Thymus (tissue), 11 donors: Measurements from ENCODE around the gene CRACDL. TPM values are rescaled to one million over a fixed set of nuclear protein-coding genes. Genes with fewer than 3 reads are reported as not detected.

Source experiments
- DNase-seq, 9 donors: peaks; one replicate each; pipeline ENCODE4 v3.0.0-alpha.2; 2013; ENCODE audit warnings: low spot score in 9 of 9, low read depth in 6 of 9, missing footprints in 1 of 9
- H3K27ac ChIP-seq, 2 donors: one replicate each; pipeline ENCODE4 v1.5.1; 2013; ENCODE audit warnings: control low read depth in 1 of 2, low read depth in 1 of 2, low read length in 1 of 2, mild to moderate bottlenecking in 1 of 2, moderate library complexity in 1 of 2
- H3K27me3 ChIP-seq, 2 donors: one replicate each; pipeline ENCODE4 v1.5.1; 2013; ENCODE audit warnings: low read length in 1 of 2; ENCODE audit not compliant: control insufficient read depth in 2 of 2, insufficient read depth in 1 of 2
- H3K36me3 ChIP-seq, 2 donors: one replicate each; pipeline ENCODE4 v1.5.1; 2013; ENCODE audit warnings: low read length in 1 of 2, mild to moderate bottlenecking in 1 of 2, moderate library complexity in 1 of 2; ENCODE audit not compliant: control insufficient read depth in 2 of 2, insufficient read depth in 2 of 2
- H3K4me1 ChIP-seq, 2 donors: one replicate each; pipeline ENCODE4 v1.5.1; 2013; ENCODE audit warnings: low read length in 2 of 2; ENCODE audit not compliant: control insufficient read depth in 2 of 2, insufficient read depth in 2 of 2
- H3K4me3 ChIP-seq, 2 donors: one replicate each; pipeline ENCODE4 v1.5.1; 2013; ENCODE audit warnings: low read length in 2 of 2, control low read depth in 1 of 2, mild to moderate bottlenecking in 1 of 2
- H3K9me3 ChIP-seq, 2 donors: one replicate each; pipeline ENCODE4 v1.5.1; 2013; ENCODE audit warnings: low read length in 1 of 2, mild to moderate bottlenecking in 1 of 2; ENCODE audit not compliant: control insufficient read depth in 2 of 2, insufficient read depth in 1 of 2
- WGBS: extraction: QIAGEN DNeasy Blood & Tissue Kit; methylation state at CpG from one replicate; pipeline ENCODE4 v1.1.7; 2013; 5-methylcytosine and 5-hydroxymethylcytosine counted together
- polyA plus RNA-seq: library from polyadenylated mRNA; stranded (reverse); fragments of 200-250 nt; gene quantifications from one replicate; pipeline ENCODE4 v1.2.3, GENCODE V29; 2013
- total RNA-seq: library from RNA; stranded (reverse); fragments of 120-200 nt; gene quantifications from one replicate; pipeline ENCODE4 v1.2.4, GENCODE V29; 2013
- donor health status: healthy.

Gene CRACDL
- total and polyA plus RNA-seq, 2 donors, result 1.9 to 3.6 TPM

- Histone ChIP-seq H3K4me1 (peaks cover 13 to 50% of the 10 kb centered on the region in 2 donors), H3K27me3 (no peaks in the 10 kb centered on the region), H3K4me3 (no peak overlapping the region), H3K9me3 (peaks cover 0 to 4% of the 10 kb centered on the region in 2 donors), H3K36me3 (no peaks in the 10 kb centered on the region), H3K27ac (peak overlapping the region in 1 of 2 donors; percentile 26)
- WGBS, result 91% methylated on average over 19 of the region's 19 CpGs
- DNase-seq, result peak in 1 of 9 donors; percentile 33
These were observed 139.1 kb downstream of the CRACDL start for GRCh38 chr2:98796775-98797544.

GRCh38 chr2:98795891-98796676, 139.9 kb downstream of the CRACDL start:
- peaks cover 9 to 41% of the 10 kb centered on the region in 2 donors for H3K4me1 ChIP-seq
- no peaks in the 10 kb centered on the region for H3K27me3 ChIP-seq
- H3K4me3 ChIP-seq, result no peak overlapping the region
- no peak overlapping the region for H3K27ac ChIP-seq
- 63% methylated on average over 14 of the region's 14 CpGs for WGBS
- H3K9me3 ChIP-seq, result peaks cover 0 to 4% of the 10 kb centered on the region in 2 donors
- H3K36me3 ChIP-seq, result no peaks in the 10 kb centered on the region
- DNase-seq, result peak in 1 of 9 donors; percentile 37

- no peaks in the 10 kb centered on the region for H3K27me3 ChIP-seq
- WGBS, result 92% methylated on average over 11 of the region's 11 CpGs
- H3K4me3 ChIP-seq, result no peak overlapping the region
- no peak for DNase-seq
- no peak overlapping the region for H3K27ac ChIP-seq
- H3K9me3 ChIP-seq, result peaks cover 0 to 4% of the 10 kb centered on the region in 2 donors
- peaks cover 4 to 30% of the 10 kb centered on the region in 2 donors for H3K4me1 ChIP-seq
- H3K36me3 ChIP-seq, result no peaks in the 10 kb centered on the region
These were observed 141.9 kb downstream of the CRACDL start for GRCh38 chr2:98793897-98794830.

- no peak for DNase-seq
- no peaks in the 10 kb centered on the region for H3K27me3 ChIP-seq
- H3K4me1 ChIP-seq, result peaks cover 4 to 31% of the 10 kb centered on the region in 2 donors
- no peak overlapping the region for H3K4me3 ChIP-seq
- 96% methylated on average over 5 of the region's 5 CpGs for WGBS
- peaks cover 0 to 4% of the 10 kb centered on the region in 2 donors for H3K9me3 ChIP-seq
- H3K27ac ChIP-seq, result no peak overlapping the region
- no peaks in the 10 kb centered on the region for H3K36me3 ChIP-seq
These were observed 142.8 kb downstream of the CRACDL start for GRCh38 chr2:98793275-98793674.

- Histone ChIP-seq H3K4me3 (no peak overlapping the region), H3K36me3 (no peaks in the 10 kb centered on the region), H3K27me3 (no peaks in the 10 kb centered on the region), H3K27ac (no peak overlapping the region), H3K4me1 (peaks cover 0 to 25% of the 10 kb centered on the region in 2 donors), H3K9me3 (no peaks in the 10 kb centered on the region)
- WGBS, result 98% methylated on average over 6 of the region's 6 CpGs
- no peak for DNase-seq
These were observed 145.8 kb downstream of the CRACDL start for GRCh38 chr2:98790221-98790620.

GRCh38 chr2:98787700-98788099, 148.3 kb downstream of the CRACDL start:
- Histone ChIP-seq H3K4me3 (no peak overlapping the region), H3K27me3 (no peaks in the 10 kb centered on the region), H3K9me3 (peaks cover 0 to 2% of the 10 kb centered on the region in 2 donors), H3K36me3 (no peaks in the 10 kb centered on the region), H3K27ac (no peak overlapping the region), H3K4me1 (peaks cover 0 to 25% of the 10 kb centered on the region in 2 donors)
- no peak for DNase-seq
- 94% methylated on average over 8 of the region's 8 CpGs for WGBS

- peaks cover 0 to 25% of the 10 kb centered on the region in 2 donors for H3K4me1 ChIP-seq
- H3K27ac ChIP-seq, result no peak overlapping the region
- WGBS, result 98% methylated on average over 6 of the region's 6 CpGs
- H3K9me3 ChIP-seq, result peaks cover 0 to 3% of the 10 kb centered on the region in 2 donors
- no peaks in the 10 kb centered on the region for H3K36me3 ChIP-seq
- H3K27me3 ChIP-seq, result no peaks in the 10 kb centered on the region
- DNase-seq, result no peak
- H3K4me3 ChIP-seq, result no peak overlapping the region
These were observed 149.8 kb downstream of the CRACDL start for GRCh38 chr2:98786179-98786578.

GRCh38 chr2:98782570-98782969, 153.5 kb downstream of the CRACDL start:
- DNase-seq, result no peak
- H3K4me3 ChIP-seq, result no peak overlapping the region
- H3K27me3 ChIP-seq, result no peaks in the 10 kb centered on the region
- H3K27ac ChIP-seq, result no peak overlapping the region
- peaks cover 0 to 3% of the 10 kb centered on the region in 2 donors for H3K9me3 ChIP-seq
- no peaks in the 10 kb centered on the region for H3K36me3 ChIP-seq
- peaks cover 0 to 4% of the 10 kb centered on the region in 2 donors for H3K4me1 ChIP-seq
